Karpas-422 (cell line): ENCODE data around the gene ABR. TPM values are rescaled to one million over a fixed set of nuclear protein-coding genes. Genes with fewer than 3 reads are reported as not detected.

ENCODE experiments used
- DNase-seq: peaks from one replicate; pipeline ENCODE4 v3.0.0-alpha.2; 2015
- H2AFZ ChIP-seq: fragments of 200-600 bp; sonication (generic); 2 replicates; pipeline ENCODE4 v1.6.1; 2014; ENCODE audit warnings: antibody characterized with exemption, low read length, mixed read lengths
- H3K27ac ChIP-seq: fragments of 200-600 bp; sonication (generic); 2 replicates; pipeline ENCODE4 v1.5.1; 2014; ENCODE audit warnings: mild to moderate bottlenecking, low read length, moderate library complexity
- H3K27me3 ChIP-seq: fragments of 200-600 bp; sonication (generic); 2 replicates; pipeline ENCODE4 v1.6.1; 2014; ENCODE audit warnings: low read length, mixed read lengths
- H3K36me3 ChIP-seq: fragments of 200-600 bp; sonication (generic); 2 replicates; pipeline ENCODE4 v1.6.1; 2014; ENCODE audit warnings: low read length, mixed read lengths; ENCODE audit not compliant: insufficient read depth
- H3K4me1 ChIP-seq: fragments of 200-600 bp; sonication (generic); 2 replicates; pipeline ENCODE4 v1.6.1; 2014; ENCODE audit warnings: mild to moderate bottlenecking, low read length, mixed read lengths
- H3K4me2 ChIP-seq: fragments of 200-600 bp; sonication (generic); 2 replicates; pipeline ENCODE4 v1.6.1; 2014; ENCODE audit warnings: low read length, low read depth, mild to moderate bottlenecking; ENCODE audit not compliant: poor library complexity, severe bottlenecking
- H3K4me3 ChIP-seq: fragments of 200-600 bp; sonication (generic); 2 replicates; pipeline ENCODE4 v1.5.1; 2014; ENCODE audit warnings: mild to moderate bottlenecking, antibody characterized with exemption, low read length, mixed read lengths
- H3K79me2 ChIP-seq: fragments of 200-600 bp; sonication (generic); 2 replicates; pipeline ENCODE4 v1.6.1; 2014; ENCODE audit warnings: mild to moderate bottlenecking, low read length, mixed read lengths
- H3K9ac ChIP-seq: fragments of 200-600 bp; sonication (generic); 2 replicates; pipeline ENCODE4 v1.6.0; 2014; ENCODE audit warnings: low read length
- H3K9me2 ChIP-seq: fragments of 200-600 bp; sonication (generic), shearing (Covaris generic); replicated peaks from 2 replicates; pipeline ENCODE4 v1.6.0; 2014; ENCODE audit warnings: mild to moderate bottlenecking, low read length, moderate library complexity; ENCODE audit not compliant: insufficient read depth
- H3K9me3 ChIP-seq: fragments of 300-700, 200-600 bp; sonication (generic); 2 replicates; pipeline ENCODE4 v1.6.1; 2014; ENCODE audit warnings: low read length, mixed read lengths
- H4K20me1 ChIP-seq: fragments of 200-600 bp; sonication (generic); 2 replicates; pipeline ENCODE4 v1.6.1; 2014; ENCODE audit warnings: mild to moderate bottlenecking, antibody characterized with exemption, low read length, low read depth; ENCODE audit not compliant: insufficient read depth
- total RNA-seq: library from RNA; depleted of rRNA; stranded (reverse); fragments of >200 nt; shearing (Covaris generic); gene quantifications from 2 replicates; pipeline ENCODE4 v1.2.3, GENCODE V29; 2014; ENCODE audit warnings: low replicate concordance

ABR gene
- total RNA-seq, 1 experiment from 2014 or later: 113 TPM

- DNase-seq: no peak
- no peak overlapping the region for H3K9ac ChIP-seq
- H3K9me3 ChIP-seq: no peaks in the 10 kb centered on the region
- H2AFZ ChIP-seq: no peak overlapping the region
- H3K36me3 ChIP-seq: peaks cover 29% of the 10 kb centered on the region
- H3K4me2 ChIP-seq: no peak overlapping the region
- H3K9me2 ChIP-seq: no peaks in the 10 kb centered on the region
- no peaks in the 10 kb centered on the region for H3K79me2 ChIP-seq
- H3K4me1 ChIP-seq: no peaks in the 10 kb centered on the region
- H3K27me3 ChIP-seq: no peaks in the 10 kb centered on the region
- peaks cover 6% of the 10 kb centered on the region; the same call in 1 of the 2 replicates for H4K20me1 ChIP-seq
- no peak overlapping the region for H3K27ac ChIP-seq
- no peak overlapping the region for H3K4me3 ChIP-seq
Measured at GRCh38 chr17:1060991-1061390, 118.8 kb downstream of the ABR start.

GRCh38 chr17:1059131-1059795, 120.5 kb downstream of the ABR start:
- DNase-seq: no peak
- Histone ChIP-seq H3K9ac (no peak overlapping the region), H2AFZ (no peak overlapping the region), H3K79me2 (no peaks in the 10 kb centered on the region), H3K4me3 (no peak overlapping the region), H3K27me3 (no peaks in the 10 kb centered on the region), H3K9me3 (no peaks in the 10 kb centered on the region), H4K20me1 (peaks cover 6% of the 10 kb centered on the region; the same call in 1 of the 2 replicates), H3K36me3 (peaks cover 26% of the 10 kb centered on the region), H3K27ac (no peak overlapping the region), H3K4me1 (no peaks in the 10 kb centered on the region), H3K9me2 (no peaks in the 10 kb centered on the region), H3K4me2 (no peak overlapping the region)

- no peak overlapping the region for H3K4me3 ChIP-seq
- H3K9ac ChIP-seq: no peak overlapping the region
- peak; percentile 82 for DNase-seq
- no peaks in the 10 kb centered on the region for H3K27me3 ChIP-seq
- H3K4me1 ChIP-seq: no peaks in the 10 kb centered on the region
- H3K36me3 ChIP-seq: peaks cover 31% of the 10 kb centered on the region
- H3K79me2 ChIP-seq: no peaks in the 10 kb centered on the region
- H4K20me1 ChIP-seq: peaks cover 6% of the 10 kb centered on the region; the same call in 1 of the 2 replicates
- H2AFZ ChIP-seq: no peak overlapping the region
- no peaks in the 10 kb centered on the region for H3K9me3 ChIP-seq
- H3K4me2 ChIP-seq: no peak overlapping the region
- H3K9me2 ChIP-seq: no peaks in the 10 kb centered on the region
- H3K27ac ChIP-seq: no peak overlapping the region
Measured at GRCh38 chr17:1058423-1059130, 121.2 kb downstream of the ABR start.

- H3K36me3 ChIP-seq: peaks cover 31% of the 10 kb centered on the region
- H2AFZ ChIP-seq: no peak overlapping the region
- no peak overlapping the region for H3K27ac ChIP-seq
- H4K20me1 ChIP-seq: peaks cover 6% of the 10 kb centered on the region; the same call in 1 of the 2 replicates
- H3K4me2 ChIP-seq: no peak overlapping the region
- H3K4me3 ChIP-seq: no peak overlapping the region
- H3K9me3 ChIP-seq: no peaks in the 10 kb centered on the region
- no peaks in the 10 kb centered on the region for H3K4me1 ChIP-seq
- H3K79me2 ChIP-seq: no peaks in the 10 kb centered on the region
- DNase-seq: no peak
- no peaks in the 10 kb centered on the region for H3K27me3 ChIP-seq
- H3K9me2 ChIP-seq: no peaks in the 10 kb centered on the region
- H3K9ac ChIP-seq: no peak overlapping the region
Measured at GRCh38 chr17:1056761-1057160, 123.0 kb downstream of the ABR start.

GRCh38 chr17:1055751-1056645, 123.8 kb downstream of the ABR start:
- peaks cover 31% of the 10 kb centered on the region for H3K36me3 ChIP-seq
- H2AFZ ChIP-seq: no peak overlapping the region
- H3K4me3 ChIP-seq: no peak overlapping the region
- H3K4me2 ChIP-seq: no peak overlapping the region
- peak; percentile 70 for DNase-seq
- peaks cover 6% of the 10 kb centered on the region; the same call in 1 of the 2 replicates for H4K20me1 ChIP-seq
- no peaks in the 10 kb centered on the region for H3K79me2 ChIP-seq
- no peaks in the 10 kb centered on the region for H3K9me2 ChIP-seq
- H3K9me3 ChIP-seq: no peaks in the 10 kb centered on the region
- H3K27ac ChIP-seq: no peak overlapping the region
- no peaks in the 10 kb centered on the region for H3K4me1 ChIP-seq
- no peak overlapping the region for H3K9ac ChIP-seq
- no peaks in the 10 kb centered on the region for H3K27me3 ChIP-seq

GRCh38 chr17:1055231-1055630, 124.5 kb downstream of the ABR start:
- no peaks in the 10 kb centered on the region for H3K9me2 ChIP-seq
- H3K9ac ChIP-seq: no peak overlapping the region
- no peaks in the 10 kb centered on the region for H3K79me2 ChIP-seq
- H3K4me1 ChIP-seq: no peaks in the 10 kb centered on the region
- H3K4me3 ChIP-seq: no peak overlapping the region
- no peak overlapping the region for H3K4me2 ChIP-seq
- H3K27ac ChIP-seq: no peak overlapping the region
- H3K36me3 ChIP-seq: peaks cover 31% of the 10 kb centered on the region
- H3K27me3 ChIP-seq: no peaks in the 10 kb centered on the region
- peaks cover 6% of the 10 kb centered on the region; the same call in 1 of the 2 replicates for H4K20me1 ChIP-seq
- no peak overlapping the region for H2AFZ ChIP-seq
- no peaks in the 10 kb centered on the region for H3K9me3 ChIP-seq
- DNase-seq: no peak

- no peak overlapping the region for H3K4me2 ChIP-seq
- H3K4me1 ChIP-seq: no peaks in the 10 kb centered on the region
- peaks cover 3% of the 10 kb centered on the region; the same call in 1 of the 2 replicates for H4K20me1 ChIP-seq
- no peaks in the 10 kb centered on the region for H3K9me2 ChIP-seq
- no peak for DNase-seq
- H3K4me3 ChIP-seq: no peak overlapping the region
- no peak overlapping the region for H3K9ac ChIP-seq
- no peak overlapping the region for H2AFZ ChIP-seq
- H3K36me3 ChIP-seq: peaks cover 28% of the 10 kb centered on the region
- H3K27me3 ChIP-seq: no peaks in the 10 kb centered on the region
- H3K79me2 ChIP-seq: no peaks in the 10 kb centered on the region
- H3K27ac ChIP-seq: no peak overlapping the region
- H3K9me3 ChIP-seq: no peaks in the 10 kb centered on the region
Measured at GRCh38 chr17:1054656-1055055, 125.1 kb downstream of the ABR start.
